Chondrocyte (in vitro differentiated cells): ENCODE measurements around the gene RTL10. TPM values are rescaled to one million over a fixed set of nuclear protein-coding genes. Genes with fewer than 3 reads are reported as not detected.
A peak's percentile ranks its signal among the peaks of the same experiment; 100 is the strongest.

Source experiments
- DNase-seq: peaks from one replicate; pipeline ENCODE4 v3.0.0; 2021; ENCODE audit warnings: mixed read lengths, low spot score
- H3K27ac Mint-ChIP-seq: one replicate; pipeline ENCODE4 v1.8.0; 2021; ENCODE audit warnings: mild to moderate bottlenecking, moderate library complexity, mixed read lengths; ENCODE audit not compliant: unreplicated experiment
- H3K27me3 Mint-ChIP-seq: 2 replicates; pipeline ENCODE4 v1.8.0; 2021; ENCODE audit warnings: low read depth, mixed read lengths
- H3K36me3 Mint-ChIP-seq: 2 replicates; pipeline ENCODE4 v1.8.0; 2021; ENCODE audit warnings: low read depth, mixed read lengths
- H3K4me1 Mint-ChIP-seq: 2 replicates; pipeline ENCODE4 v1.8.0; 2021; ENCODE audit warnings: low read depth, mild to moderate bottlenecking, mixed read lengths
- H3K4me3 Mint-ChIP-seq: one replicate; pipeline ENCODE4 v1.8.0; 2021; ENCODE audit warnings: mild to moderate bottlenecking, moderate library complexity, mixed read lengths; ENCODE audit not compliant: unreplicated experiment
- H3K9me3 Mint-ChIP-seq: 2 replicates; pipeline ENCODE4 v1.8.0; 2021; ENCODE audit warnings: low read depth, mixed read lengths
- CTCF ChIP-seq: fragments of 200-600 bp; sonication (generic); IDR thresholded peaks from 2 replicates; pipeline ENCODE4 v1.5.0; 2021; ENCODE audit warnings: antibody characterized with exemption, mild to moderate bottlenecking, moderate library complexity
- total RNA-seq: library from RNA; stranded (reverse); gene quantifications from 3 replicates; pipeline ENCODE4 v1.2.1, GENCODE V29; 2021

The RTL10 gene
- total RNA-seq, 1 donor from 2014 or later: 15.6 TPM

- Mint-ChIP-seq H3K36me3 (no peaks in the 10 kb centered on the region), H3K27ac (no peak overlapping the region), H3K9me3 (no peaks in the 10 kb centered on the region), H3K27me3 (no peaks in the 10 kb centered on the region), H3K4me1 (no peaks in the 10 kb centered on the region), H3K4me3 (no peak overlapping the region)
- TF ChIP-seq CTCF: no peak
- DNase-seq: peak; percentile 81
Observed at GRCh38 chr22:19824212-19824925, 30.3 kb downstream of the RTL10 start.

- Mint-ChIP-seq H3K9me3 (no peaks in the 10 kb centered on the region), H3K4me1 (no peaks in the 10 kb centered on the region), H3K27ac (no peak overlapping the region), H3K36me3 (no peaks in the 10 kb centered on the region), H3K27me3 (no peaks in the 10 kb centered on the region), H3K4me3 (no peak overlapping the region)
- no peak for TF ChIP-seq CTCF
- no peak for DNase-seq
Observed at GRCh38 chr22:19823902-19824211, 30.8 kb downstream of the RTL10 start.

GRCh38 chr22:19823191-19823901 is 31.3 kb downstream of the RTL10 start:
- no peak for TF ChIP-seq CTCF
- H3K36me3 Mint-ChIP-seq: no peaks in the 10 kb centered on the region
- no peak overlapping the region for H3K27ac Mint-ChIP-seq
- no peaks in the 10 kb centered on the region for H3K27me3 Mint-ChIP-seq
- no peaks in the 10 kb centered on the region for H3K4me1 Mint-ChIP-seq
- no peaks in the 10 kb centered on the region for H3K9me3 Mint-ChIP-seq
- H3K4me3 Mint-ChIP-seq: no peak overlapping the region
- peak; percentile 79 for DNase-seq

- H3K27me3 Mint-ChIP-seq: no peaks in the 10 kb centered on the region
- H3K4me3 Mint-ChIP-seq: no peak overlapping the region
- peak; percentile 85 for DNase-seq
- no peaks in the 10 kb centered on the region for H3K4me1 Mint-ChIP-seq
- no peaks in the 10 kb centered on the region for H3K36me3 Mint-ChIP-seq
- TF ChIP-seq CTCF: no peak
- no peak overlapping the region for H3K27ac Mint-ChIP-seq
- no peaks in the 10 kb centered on the region for H3K9me3 Mint-ChIP-seq
Observed at GRCh38 chr22:19822301-19823117, 32.2 kb downstream of the RTL10 start.
